Measurements from ENCODE around the gene FGR.

The FGR gene

DNA sequence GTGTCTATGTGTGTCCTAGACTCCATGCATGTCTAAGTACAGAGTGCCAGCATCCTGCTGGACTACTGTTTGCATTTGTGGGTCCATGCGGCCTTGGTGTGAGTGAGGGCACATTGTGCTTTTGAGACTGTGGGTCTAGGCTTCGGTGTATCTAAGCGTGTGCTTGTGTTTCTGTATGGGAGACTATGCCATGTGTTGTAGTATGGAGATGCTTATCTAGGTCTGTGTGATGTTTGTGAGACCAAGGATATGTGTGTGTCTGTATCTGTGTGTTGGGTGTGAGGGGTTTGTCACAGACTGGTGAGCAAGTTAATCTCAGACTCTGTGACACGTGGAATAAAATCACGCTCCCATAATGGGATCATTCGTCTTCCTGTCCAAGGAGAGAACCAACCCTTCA, 45.5 kb downstream of the FGR start:
- H3K27ac ChIP-seq: no peak overlapping the region
- H3K9ac ChIP-seq: no peak overlapping the region
- no peaks in the 10 kb centered on the region for H4K20me1 ChIP-seq (ENCODE audit: insufficient read depth)
- no peak overlapping the region for H2AFZ ChIP-seq (ENCODE audit: low read depth)
- no peaks in the 10 kb centered on the region for H3K4me1 ChIP-seq (ENCODE audit: low read depth, poor library complexity, severe bottlenecking)
- H3K4me3 ChIP-seq (IDR thresholded peaks at IDR 0.05; ENCODE audit: insufficient read depth, low read depth, low read length): no peak overlapping the region
- H3K4me2 ChIP-seq: no peak overlapping the region
- H3K79me2 ChIP-seq (ENCODE audit: insufficient read depth, low read depth): no peaks in the 10 kb centered on the region
- H3K27me3 ChIP-seq (ENCODE audit: insufficient read depth, low read depth): no peaks in the 10 kb centered on the region
- TF ChIP-seq, protein P1, sequence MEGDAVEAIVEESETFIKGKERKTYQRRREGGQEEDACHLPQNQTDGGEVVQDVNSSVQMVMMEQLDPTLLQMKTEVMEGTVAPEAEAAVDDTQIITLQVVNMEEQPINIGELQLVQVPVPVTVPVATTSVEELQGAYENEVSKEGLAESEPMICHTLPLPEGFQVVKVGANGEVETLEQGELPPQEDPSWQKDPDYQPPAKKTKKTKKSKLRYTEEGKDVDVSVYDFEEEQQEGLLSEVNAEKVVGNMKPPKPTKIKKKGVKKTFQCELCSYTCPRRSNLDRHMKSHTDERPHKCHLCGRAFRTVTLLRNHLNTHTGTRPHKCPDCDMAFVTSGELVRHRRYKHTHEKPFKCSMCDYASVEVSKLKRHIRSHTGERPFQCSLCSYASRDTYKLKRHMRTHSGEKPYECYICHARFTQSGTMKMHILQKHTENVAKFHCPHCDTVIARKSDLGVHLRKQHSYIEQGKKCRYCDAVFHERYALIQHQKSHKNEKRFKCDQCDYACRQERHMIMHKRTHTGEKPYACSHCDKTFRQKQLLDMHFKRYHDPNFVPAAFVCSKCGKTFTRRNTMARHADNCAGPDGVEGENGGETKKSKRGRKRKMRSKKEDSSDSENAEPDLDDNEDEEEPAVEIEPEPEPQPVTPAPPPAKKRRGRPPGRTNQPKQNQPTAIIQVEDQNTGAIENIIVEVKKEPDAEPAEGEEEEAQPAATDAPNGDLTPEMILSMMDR (conservative IDR thresholded peaks at IDR 0.05; ENCODE audit: low read depth, low read length): no peak
- H3K36me3 ChIP-seq (ENCODE audit: insufficient read depth): no peaks in the 10 kb centered on the region

DNA sequence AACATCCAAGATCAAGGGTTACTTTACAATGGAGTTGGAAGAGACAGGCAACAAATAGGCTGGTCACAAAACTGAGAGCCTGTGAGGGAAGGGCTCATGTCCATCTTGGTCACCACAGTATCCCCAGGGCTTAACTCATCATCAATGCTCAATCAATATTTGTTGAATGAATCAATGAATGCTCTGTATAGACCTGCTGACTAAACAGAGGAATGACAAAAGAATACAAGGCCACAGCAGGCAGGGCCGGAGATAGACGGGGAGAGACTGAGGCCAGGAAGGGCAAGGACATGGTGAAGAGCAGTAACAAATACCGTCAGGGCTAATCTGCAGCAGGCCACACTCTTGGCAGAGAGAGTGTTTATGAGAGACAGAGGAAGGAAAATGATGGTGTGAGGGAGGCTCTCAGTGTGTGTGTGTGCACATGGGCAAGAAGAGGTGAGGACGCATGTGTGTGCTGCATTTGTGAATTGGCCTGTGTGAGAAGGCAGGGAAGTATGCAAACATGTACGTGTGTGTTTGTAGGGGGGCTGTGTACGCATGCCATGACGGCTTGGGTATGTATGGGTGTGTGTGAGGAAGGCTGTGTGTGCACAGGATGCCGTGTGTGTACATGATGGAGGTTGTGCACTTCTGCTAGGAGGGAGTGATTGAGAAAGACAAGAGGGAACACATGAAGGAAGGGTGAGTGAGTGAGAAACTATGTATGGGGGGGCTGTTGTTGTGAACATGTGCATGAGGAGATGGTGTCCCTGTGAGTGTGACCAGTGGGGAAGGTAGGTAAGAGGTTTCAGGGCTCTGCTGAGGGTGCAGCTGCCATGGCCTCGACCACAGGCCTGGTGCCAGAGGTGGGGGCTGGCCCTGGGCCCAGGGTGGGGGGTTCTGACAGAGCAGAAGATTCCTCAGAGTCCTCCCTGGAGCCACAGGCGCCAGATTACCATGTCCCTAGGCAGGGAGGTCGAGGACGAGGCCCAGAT, 46.4 kb downstream of the FGR start:
- Histone ChIP-seq H3K79me2 (ENCODE audit: insufficient read depth, low read depth) (no peaks in the 10 kb centered on the region), H2AFZ (ENCODE audit: low read depth) (no peak overlapping the region), H3K4me1 (ENCODE audit: low read depth, poor library complexity, severe bottlenecking) (no peaks in the 10 kb centered on the region), H3K27ac (no peak overlapping the region), H3K4me3 (IDR thresholded peaks at IDR 0.05; ENCODE audit: insufficient read depth, low read depth, low read length) (no peak overlapping the region), H3K27me3 (ENCODE audit: insufficient read depth, low read depth) (no peaks in the 10 kb centered on the region), H3K36me3 (ENCODE audit: insufficient read depth) (no peaks in the 10 kb centered on the region), H3K4me2 (no peak overlapping the region), H4K20me1 (ENCODE audit: insufficient read depth) (no peaks in the 10 kb centered on the region), H3K9ac (no peak overlapping the region)
- TF ChIP-seq, protein P1 (conservative IDR thresholded peaks at IDR 0.05; ENCODE audit: low read depth, low read length): no peak

DNA sequence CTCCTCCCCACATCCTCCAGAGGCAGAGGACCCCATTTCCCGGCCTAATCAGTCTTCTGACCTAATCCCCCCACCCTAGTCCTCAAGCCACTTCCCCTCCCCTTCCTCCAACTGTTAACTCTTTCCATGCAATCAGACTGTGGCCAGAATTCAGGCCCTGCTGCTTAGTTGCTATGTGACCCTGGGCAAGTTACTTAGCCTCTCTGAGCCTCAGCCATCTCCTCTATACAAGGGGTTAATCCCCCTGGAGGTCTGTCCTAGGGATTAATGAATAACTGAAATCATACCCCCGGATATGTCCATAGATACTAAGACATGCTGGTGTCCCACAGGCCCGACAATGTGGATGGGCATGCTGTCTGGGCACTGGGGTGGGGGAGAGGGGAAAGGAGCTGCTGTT, 49.3 kb downstream of the FGR start:
- Histone ChIP-seq H3K27me3 (ENCODE audit: insufficient read depth, low read depth) (no peaks in the 10 kb centered on the region), H3K4me1 (ENCODE audit: low read depth, poor library complexity, severe bottlenecking) (no peaks in the 10 kb centered on the region), H3K79me2 (ENCODE audit: insufficient read depth, low read depth) (no peaks in the 10 kb centered on the region), H3K36me3 (ENCODE audit: insufficient read depth) (no peaks in the 10 kb centered on the region), H3K4me2 (no peak overlapping the region), H4K20me1 (ENCODE audit: insufficient read depth) (no peaks in the 10 kb centered on the region), H3K27ac (no peak overlapping the region), H3K4me3 (IDR thresholded peaks at IDR 0.05; ENCODE audit: insufficient read depth, low read depth, low read length) (no peak overlapping the region), H2AFZ (ENCODE audit: low read depth) (no peak overlapping the region), H3K9ac (no peak overlapping the region)
- TF ChIP-seq, protein P1 (conservative IDR thresholded peaks at IDR 0.05; ENCODE audit: low read depth, low read length): no peak

DNA sequence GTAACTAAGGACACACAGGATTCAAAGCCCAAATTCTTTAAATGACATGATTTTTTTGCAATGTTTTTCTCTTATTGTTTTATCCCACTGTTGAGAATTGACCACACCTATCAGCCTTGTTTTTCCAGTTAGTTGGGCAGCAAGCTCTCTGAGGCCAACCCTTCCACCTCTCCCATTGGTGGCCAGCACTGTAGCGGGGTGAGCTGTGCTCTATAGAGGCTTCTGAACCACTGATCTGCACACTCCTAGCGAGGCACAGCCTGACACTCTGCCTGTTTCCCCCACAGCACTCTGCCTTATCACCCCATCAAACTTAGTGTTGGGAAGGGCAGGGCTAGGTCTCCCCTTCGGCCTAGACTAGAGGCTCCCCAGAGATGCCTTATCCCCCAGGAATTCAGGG, 50.5 kb downstream of the FGR start:
- Histone ChIP-seq H3K9ac (no peak overlapping the region), H3K4me1 (ENCODE audit: low read depth, poor library complexity, severe bottlenecking) (no peaks in the 10 kb centered on the region), H3K27me3 (ENCODE audit: insufficient read depth, low read depth) (no peaks in the 10 kb centered on the region), H3K4me2 (no peak overlapping the region), H3K36me3 (ENCODE audit: insufficient read depth) (no peaks in the 10 kb centered on the region), H4K20me1 (ENCODE audit: insufficient read depth) (no peaks in the 10 kb centered on the region), H3K79me2 (ENCODE audit: insufficient read depth, low read depth) (no peaks in the 10 kb centered on the region), H3K4me3 (IDR thresholded peaks at IDR 0.05; ENCODE audit: insufficient read depth, low read depth, low read length) (no peak overlapping the region), H3K27ac (no peak overlapping the region), H2AFZ (ENCODE audit: low read depth) (no peak overlapping the region)
- TF ChIP-seq, protein P1 (conservative IDR thresholded peaks at IDR 0.05; ENCODE audit: low read depth, low read length): no peak
